Astrocyte (in vitro differentiated cells and primary cell): Measurements from ENCODE around the gene SAP30BP.

Experiments
- CTCF ChIP-seq: IDR thresholded peaks from 2 replicates; pipeline ENCODE4 v1.5.1; 2011; ENCODE audit warnings: low read depth, mild to moderate bottlenecking, inconsistent platforms, low read length, moderate library complexity; ENCODE audit not compliant: insufficient read depth
- EZH2 ChIP-seq: IDR thresholded peaks from 2 replicates; pipeline ENCODE4 v1.6.1; 2012; ENCODE audit warnings: mild to moderate bottlenecking, low read length, inconsistent platforms; ENCODE audit not compliant: insufficient read depth

GRCh38 chr17:75638893-75639292 is 28.2 kb upstream of the SAP30BP start:
- TF ChIP-seq CTCF (no peak), EZH2 (no peak)
